Kidney epithelial cell (primary cell): ENCODE measurements around the gene SLC39A11. TPM values are rescaled to one million over a fixed set of nuclear protein-coding genes. Genes with fewer than 3 reads are reported as not detected.

Experiments
- DNase-seq: peaks from one replicate; pipeline ENCODE4 v3.0.0-alpha.2; 2010; ENCODE audit warnings: low read depth
- H3K27me3 ChIP-seq: 2 replicates; pipeline ENCODE4 v1.6.0; 2011; ENCODE audit warnings: low read length; ENCODE audit not compliant: control insufficient read depth, insufficient read depth
- H3K36me3 ChIP-seq: 2 replicates; pipeline ENCODE4 v1.5.1; 2011; ENCODE audit warnings: low read length; ENCODE audit not compliant: control insufficient read depth, insufficient read depth
- H3K4me3 ChIP-seq: 2 replicates; pipeline ENCODE4 v1.5.1; 2011; ENCODE audit warnings: low read depth, mild to moderate bottlenecking, control low read depth, low read length
- CTCF ChIP-seq: IDR thresholded peaks from 2 replicates; pipeline ENCODE4 v1.5.1; 2011; ENCODE audit warnings: mild to moderate bottlenecking, moderate library complexity, low read length, control low read depth, inconsistent platforms; ENCODE audit not compliant: insufficient read depth, poor library complexity, severe bottlenecking
- total RNA-seq: library from RNA; depleted of rRNA; stranded (reverse); fragments of >200 nt; gene quantifications from 2 replicates; pipeline ENCODE4 v1.2.3, GENCODE V29; 2015

Gene SLC39A11
- total RNA-seq, 1 donor from 2014 or later: 13.0 TPM

DNA sequence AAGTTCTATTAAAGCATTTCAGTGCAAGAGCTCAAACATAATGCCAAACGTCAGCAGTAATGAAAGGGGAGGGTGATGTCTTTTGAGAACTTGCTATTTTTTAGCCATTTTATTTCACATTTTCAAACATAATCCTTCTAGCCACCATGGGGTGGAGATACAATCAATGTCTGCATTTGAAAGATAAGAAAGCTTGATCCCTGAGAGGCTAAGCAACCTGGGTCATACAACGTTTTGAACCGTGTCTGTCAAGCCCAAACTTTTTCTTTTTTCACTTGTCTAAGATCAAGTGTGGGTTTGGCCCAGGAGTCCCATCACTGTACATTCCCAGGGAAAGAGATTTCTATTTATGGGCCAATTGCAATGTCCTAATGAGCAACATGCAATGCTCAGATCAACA lies 331.1 kb downstream of the SLC39A11 start:
- no peak for TF ChIP-seq CTCF
- H3K4me3 ChIP-seq: no peak overlapping the region
- H3K27me3 ChIP-seq: no peaks in the 10 kb centered on the region
- H3K36me3 ChIP-seq: no peaks in the 10 kb centered on the region
- no peak for DNase-seq

DNA sequence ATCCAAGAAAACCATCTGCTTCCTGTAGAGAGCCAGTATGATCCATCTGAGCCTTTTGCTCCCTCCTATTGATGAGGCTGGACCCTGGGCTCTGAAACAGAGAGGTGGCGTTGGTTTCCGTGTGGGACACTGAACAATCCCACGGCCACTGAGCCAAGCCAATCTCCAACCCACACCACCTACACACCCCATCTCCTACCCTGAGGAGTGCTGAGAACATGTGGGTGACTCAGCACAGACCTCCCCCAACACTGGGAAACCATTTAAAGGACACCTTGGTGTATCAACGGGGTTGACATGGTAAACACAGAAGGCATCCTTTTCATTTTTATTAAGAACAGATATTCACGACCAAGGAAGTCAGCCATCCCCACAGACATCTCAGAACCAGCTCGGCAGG lies 332.1 kb downstream of the SLC39A11 start:
- no peak overlapping the region for H3K4me3 ChIP-seq
- DNase-seq: no peak
- no peaks in the 10 kb centered on the region for H3K27me3 ChIP-seq
- no peaks in the 10 kb centered on the region for H3K36me3 ChIP-seq
- TF ChIP-seq CTCF: no peak

DNA sequence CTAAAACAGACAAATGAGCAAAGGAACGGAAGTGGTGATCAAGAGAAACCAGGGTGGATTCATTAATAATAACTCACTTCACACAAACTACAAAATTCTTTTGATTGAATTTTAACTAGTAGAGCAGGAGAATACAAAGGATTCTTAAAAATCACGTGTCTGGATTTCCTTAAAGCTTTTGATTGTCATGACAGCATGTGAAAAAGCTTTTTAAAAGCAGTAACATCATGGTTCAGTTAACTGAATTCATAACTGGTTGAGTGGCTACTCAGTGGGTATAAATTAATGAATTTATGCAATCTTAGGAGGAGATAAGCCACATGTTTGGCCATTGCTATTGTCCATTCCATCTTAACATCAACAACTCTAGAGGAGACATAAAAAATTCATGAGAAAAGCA lies 333.2 kb downstream of the SLC39A11 start:
- H3K4me3 ChIP-seq: no peak overlapping the region
- H3K27me3 ChIP-seq: no peaks in the 10 kb centered on the region
- H3K36me3 ChIP-seq: no peaks in the 10 kb centered on the region
- DNase-seq: no peak
- no peak for TF ChIP-seq CTCF

DNA sequence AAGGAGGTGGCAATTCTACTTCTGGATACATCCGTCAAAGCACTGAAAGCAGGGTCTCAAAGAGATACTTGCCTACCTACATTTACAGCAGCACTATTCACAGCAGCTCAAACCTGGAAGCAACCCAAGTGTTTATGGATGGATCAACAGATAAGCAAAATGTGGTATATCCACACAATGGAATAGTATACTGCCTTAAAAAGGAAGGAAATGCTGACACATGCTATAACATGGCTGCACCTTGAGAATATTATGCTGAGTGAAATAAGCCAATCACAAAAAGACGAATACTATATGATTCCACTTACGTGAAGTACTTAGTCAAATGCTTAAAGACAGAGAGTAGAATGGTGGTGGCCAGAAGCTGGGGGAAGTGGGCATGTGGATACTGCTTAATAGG lies 336.2 kb downstream of the SLC39A11 start:
- Histone ChIP-seq H3K36me3 (no peaks in the 10 kb centered on the region), H3K27me3 (no peaks in the 10 kb centered on the region), H3K4me3 (no peak overlapping the region)
- no peak for TF ChIP-seq CTCF
- DNase-seq: no peak

- Histone ChIP-seq H3K36me3 (no peaks in the 10 kb centered on the region), H3K27me3 (no peaks in the 10 kb centered on the region), H3K4me3 (no peak overlapping the region)
- DNase-seq: no peak
- TF ChIP-seq CTCF: no peak
These were observed 338.0 kb downstream of the SLC39A11 start for GRCh38 chr17:72754513-72754912.

DNA sequence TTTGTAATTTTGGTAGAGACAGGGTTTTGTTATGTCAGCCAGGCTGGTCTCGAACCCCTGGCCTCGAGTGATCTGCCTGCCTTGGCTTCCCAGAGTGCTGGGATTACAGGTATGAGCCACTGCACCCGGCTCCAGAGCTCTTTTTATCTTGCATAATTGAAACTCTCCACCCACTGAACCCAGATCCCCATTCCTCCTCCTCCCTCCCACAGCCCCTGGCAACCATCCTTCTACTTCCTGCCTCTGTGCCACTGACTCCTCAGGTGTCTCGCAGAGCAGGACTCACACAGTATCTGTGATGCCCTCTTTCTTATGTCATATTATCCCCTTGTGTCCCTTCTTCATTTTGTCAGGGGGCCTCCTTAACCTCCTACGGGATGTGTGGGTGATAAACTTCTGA lies 340.7 kb downstream of the SLC39A11 start:
- DNase-seq: no peak
- H3K4me3 ChIP-seq: no peak overlapping the region
- no peaks in the 10 kb centered on the region for H3K36me3 ChIP-seq
- H3K27me3 ChIP-seq: no peaks in the 10 kb centered on the region
- no peak for TF ChIP-seq CTCF
